K562 (cell line): ENCODE measurements around the gene HOXB5. TPM values are rescaled to one million over a fixed set of nuclear protein-coding genes. Genes with fewer than 3 reads are reported as not detected.

ENCODE experiments used
- AFF1 ChIP-seq, 2 experiments: fragments of 450-650 bp; IDR thresholded peaks; 2 replicates each; pipeline ENCODE4 v1.6.1; 2018; ENCODE audit warnings: mild to moderate bottlenecking in 2 of 2, low read depth in 1 of 2; ENCODE audit not compliant: partially characterized antibody in 2 of 2
- CTBP1 ChIP-seq: fragments of 450-650 bp; IDR thresholded peaks from 2 replicates; pipeline ENCODE4 v1.6.1; 2016; ENCODE audit warnings: borderline replicate concordance
- GATA2 ChIP-seq: sonication (generic); formaldehyde crosslinking; IDR thresholded peaks from 2 replicates; pipeline ENCODE4 v1.4.0; 2020; ENCODE audit warnings: mild to moderate bottlenecking, missing genetic modification reagents
- MXI1 ChIP-seq: IDR thresholded peaks from 2 replicates; pipeline ENCODE4 v1.6.1; 2011; ENCODE audit warnings: low read depth, mild to moderate bottlenecking, improper control_type of control experiment, low read length
- NCOR1 ChIP-seq: fragments of 450-650 bp; IDR thresholded peaks from 2 replicates; pipeline ENCODE4 v1.6.1; 2016; ENCODE audit warnings: mild to moderate bottlenecking, moderate library complexity
- NR0B1 ChIP-seq: fragments of 450-650 bp; IDR thresholded peaks from one replicate; pipeline ENCODE4 v1.6.1; 2018; ENCODE audit warnings: mild to moderate bottlenecking, moderate library complexity; ENCODE audit not compliant: partially characterized antibody
- PHF8 ChIP-seq: fragments of 200-600 bp; sonication (generic); IDR thresholded peaks from 2 replicates; pipeline ENCODE4 v1.6.1; 2012; ENCODE audit warnings: mixed run types, mild to moderate bottlenecking, inconsistent platforms, low read length, moderate library complexity, borderline replicate concordance
- PRPF4 ChIP-seq: fragments of 200-400 bp; formaldehyde crosslinking; IDR thresholded peaks from one replicate; pipeline ENCODE4 v1.6.1; 2017; ENCODE audit warnings: low read length, low read depth, mild to moderate bottlenecking; ENCODE audit not compliant: insufficient read depth, poor library complexity, severe bottlenecking
- RBBP5 ChIP-seq: fragments of 200-600 bp; sonication (generic); IDR thresholded peaks from 2 replicates; pipeline ENCODE4 v1.6.1; 2012; ENCODE audit warnings: borderline replicate concordance, mild to moderate bottlenecking, low read length, control low read depth, inconsistent platforms; ENCODE audit not compliant: insufficient read depth, poor library complexity, severe bottlenecking
- SMAD3 ChIP-seq: fragments of 450-650 bp; formaldehyde crosslinking; conservative IDR thresholded peaks from 2 replicates; pipeline ENCODE4 v1.4.0; 2020; ENCODE audit warnings: mild to moderate bottlenecking
- THAP12 ChIP-seq: fragments of 250-450 bp; sonication (Bioruptor Pico); IDR thresholded peaks from 2 replicates; pipeline ENCODE4 v1.9.0; 2021; ENCODE audit warnings: mild to moderate bottlenecking, inconsistent platforms
- ZNF263 ChIP-seq: sonication (generic); formaldehyde crosslinking; IDR thresholded peaks from 2 replicates; pipeline ENCODE4 v1.8.0; 2022; ENCODE audit warnings: mild to moderate bottlenecking, missing genetic modification reagents, borderline replicate concordance
- ZNF384 ChIP-seq: IDR thresholded peaks from 2 replicates; pipeline ENCODE4 v1.6.1; 2012; ENCODE audit warnings: low read depth, low read length, improper control_type of control experiment
- ZNF551 ChIP-seq: fragments of 250-450 bp; sonication (Bioruptor Pico); IDR thresholded peaks from 2 replicates; pipeline ENCODE4 v1.5.0; 2021; ENCODE audit warnings: mild to moderate bottlenecking, moderate library complexity
- ZNF668 ChIP-seq: fragments of 250-450 bp; sonication (Bioruptor Pico); IDR thresholded peaks from 2 replicates; pipeline ENCODE4 v1.8.0; 2022; ENCODE audit warnings: mild to moderate bottlenecking, inconsistent platforms
- ZNF785 ChIP-seq: fragments of 250-450 bp; sonication (Bioruptor Pico); IDR thresholded peaks from 2 replicates; pipeline ENCODE4 v1.4.0; 2020; ENCODE audit warnings: mild to moderate bottlenecking
- polyA plus RNA-seq, 8 experiments: library from polyadenylated mRNA; depleted of rRNA in 4 of 8; stranded (reverse) in 5 of 8; unstranded in 3 of 8; fragments of >200 nt; fragmentation: Nextera tagmentation in 2 of 8; fragmentation: Illumina TruSeq in 1 of 8; extraction: Ambion mirVana in 2 of 8; extraction: Trizol in 1 of 8; gene quantifications; 2 replicates each; pipeline versions ENCODE4 v1.2.1 to v1.2.3, GENCODE V29; 2011 to 2014; ENCODE audit warnings: inconsistent platforms in 1 of 8, missing spikeins in 1 of 8
- total RNA-seq, 7 experiments: library from RNA; depleted of rRNA in 6 of 7; stranded (reverse); fragments of >200 nt in 6 of 7; fragmentation: Illumina TruSeq in 2 of 7; extraction: Trizol in 2 of 7; gene quantifications; 2 replicates each; pipeline versions ENCODE4 v1.2.1 to v1.2.3, GENCODE V29; 2011 to 2021; ENCODE audit warnings: low replicate concordance in 1 of 7
- TF ChIP-seq, protein P1 (sequence below): sonication (generic); formaldehyde crosslinking; IDR thresholded peaks from 2 replicates; pipeline ENCODE4 v1.8.1; 2022; ENCODE audit warnings: missing genetic modification reagents

Gene HOXB5
- total and polyA plus RNA-seq, 9 of the 15 experiments (the other 6 are each of a cell fraction or from before 2014, with no cell fraction given): 0.24 to 2.7 (median 0.65) TPM

- TF ChIP-seq THAP12 (no peak), AFF1 (IDR thresholded peaks at IDR 0.05; ENCODE audit: low read depth in 1 of 2, partially characterized antibody in 2 of 2) (peak in 1 of 2 experiments; percentile 91), MXI1 (no peak), ZNF785 (no peak), ZNF263 (no peak), NCOR1 (no peak), ZNF384 (no peak), SMAD3 (CRISPR knock-in tag) (no peak), CTBP1 (no peak), NR0B1 (no peak), RBBP5 (peak; percentile 63), ZNF551 (CRISPR knock-in tag) (no peak), GATA2 (CRISPR knock-in tag) (no peak), ZNF668 (no peak), PHF8 (peak; percentile 62), PRPF4 (no peak)
- TF ChIP-seq, protein P1, sequence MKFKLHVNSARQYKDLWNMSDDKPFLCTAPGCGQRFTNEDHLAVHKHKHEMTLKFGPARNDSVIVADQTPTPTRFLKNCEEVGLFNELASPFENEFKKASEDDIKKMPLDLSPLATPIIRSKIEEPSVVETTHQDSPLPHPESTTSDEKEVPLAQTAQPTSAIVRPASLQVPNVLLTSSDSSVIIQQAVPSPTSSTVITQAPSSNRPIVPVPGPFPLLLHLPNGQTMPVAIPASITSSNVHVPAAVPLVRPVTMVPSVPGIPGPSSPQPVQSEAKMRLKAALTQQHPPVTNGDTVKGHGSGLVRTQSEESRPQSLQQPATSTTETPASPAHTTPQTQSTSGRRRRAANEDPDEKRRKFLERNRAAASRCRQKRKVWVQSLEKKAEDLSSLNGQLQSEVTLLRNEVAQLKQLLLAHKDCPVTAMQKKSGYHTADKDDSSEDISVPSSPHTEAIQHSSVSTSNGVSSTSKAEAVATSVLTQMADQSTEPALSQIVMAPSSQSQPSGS (CRISPR knock-in tag): no peak
Measured at GRCh38 chr17:48610282-48611211, 17.0 kb upstream of the HOXB5 start, which contains the start of gene HOXB7 (continued).
